AG04450 (cell line): ENCODE data around the gene ADCK2. TPM values are rescaled to one million over a fixed set of nuclear protein-coding genes. Genes with fewer than 3 reads are reported as not detected.

Experiments
- CTCF ChIA-PET: fragments of 300-600, 350-600 bp; formaldehyde crosslinking; extraction: SDS; loops from one replicate; lab custom pipeline; 2022; ENCODE audit warnings: antibody characterized with exemption, inconsistent platforms; lab: Charles Lee
- POLR2A ChIA-PET: fragments of 350-600 bp; formaldehyde crosslinking; extraction: SDS; loops from one replicate; lab custom pipeline; 2021; ENCODE audit warnings: antibody characterized with exemption, inconsistent platforms; lab: Yijun Ruan, JAX
- DNase-seq: peaks from one replicate; pipeline ENCODE4 v3.0.0-alpha.2; 2011; ENCODE audit warnings: low read depth, low spot score
- H3K27ac ChIP-seq: one replicate; pipeline ENCODE4 v1.5.1; 2012; ENCODE audit warnings: low read depth, low read length, control low read depth
- H3K27me3 ChIP-seq: one replicate; pipeline ENCODE4 v1.6.0; 2012; ENCODE audit warnings: low read length; ENCODE audit not compliant: control insufficient read depth, insufficient read depth
- H3K4me3 ChIP-seq: 2 replicates; pipeline ENCODE4 v1.5.1; 2011; ENCODE audit warnings: mild to moderate bottlenecking, low read depth, low read length, control low read depth
- H3K9me3 ChIP-seq: 2 replicates; pipeline ENCODE4 v1.5.1; 2012; ENCODE audit warnings: low read length; ENCODE audit not compliant: control insufficient read depth, insufficient read depth
- polyA plus RNA-seq: library from polyadenylated mRNA; depleted of rRNA; stranded (reverse); fragments of >200 nt; gene quantifications from 2 replicates; pipeline ENCODE4 v1.2.3, GENCODE V29; 2011
- TF ChIP-seq, protein P1 (sequence below): IDR thresholded peaks from 2 replicates; pipeline ENCODE4 v1.5.1; 2011; ENCODE audit warnings: low read depth, low read length, control low read depth, inconsistent platforms

Gene ADCK2
- polyA plus RNA-seq, 1 experiment: 8.2 TPM

DNA sequence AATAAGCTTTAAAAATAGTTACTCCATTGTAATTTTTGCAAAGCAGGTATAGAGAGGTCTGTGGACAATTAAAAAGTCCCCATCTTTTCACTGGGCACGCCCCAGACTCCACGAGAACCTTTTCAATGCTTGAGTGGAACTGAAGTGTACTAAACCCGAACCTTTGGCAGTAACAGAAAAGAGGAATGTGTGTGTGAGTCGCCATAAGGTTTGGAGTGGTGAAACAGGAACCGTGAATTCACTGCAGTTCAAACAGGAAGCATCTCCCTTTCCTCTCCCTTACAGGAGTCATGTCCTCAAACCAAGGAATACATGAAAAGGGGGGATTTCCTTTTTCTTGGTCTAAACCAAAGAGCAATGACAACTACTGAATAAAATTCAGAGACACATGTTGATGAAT lies 47.0 kb downstream of the ADCK2 start:
- TF ChIP-seq, protein P1, sequence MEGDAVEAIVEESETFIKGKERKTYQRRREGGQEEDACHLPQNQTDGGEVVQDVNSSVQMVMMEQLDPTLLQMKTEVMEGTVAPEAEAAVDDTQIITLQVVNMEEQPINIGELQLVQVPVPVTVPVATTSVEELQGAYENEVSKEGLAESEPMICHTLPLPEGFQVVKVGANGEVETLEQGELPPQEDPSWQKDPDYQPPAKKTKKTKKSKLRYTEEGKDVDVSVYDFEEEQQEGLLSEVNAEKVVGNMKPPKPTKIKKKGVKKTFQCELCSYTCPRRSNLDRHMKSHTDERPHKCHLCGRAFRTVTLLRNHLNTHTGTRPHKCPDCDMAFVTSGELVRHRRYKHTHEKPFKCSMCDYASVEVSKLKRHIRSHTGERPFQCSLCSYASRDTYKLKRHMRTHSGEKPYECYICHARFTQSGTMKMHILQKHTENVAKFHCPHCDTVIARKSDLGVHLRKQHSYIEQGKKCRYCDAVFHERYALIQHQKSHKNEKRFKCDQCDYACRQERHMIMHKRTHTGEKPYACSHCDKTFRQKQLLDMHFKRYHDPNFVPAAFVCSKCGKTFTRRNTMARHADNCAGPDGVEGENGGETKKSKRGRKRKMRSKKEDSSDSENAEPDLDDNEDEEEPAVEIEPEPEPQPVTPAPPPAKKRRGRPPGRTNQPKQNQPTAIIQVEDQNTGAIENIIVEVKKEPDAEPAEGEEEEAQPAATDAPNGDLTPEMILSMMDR: no peak
- CTCF ChIA-PET: no interaction called here
- POLR2A ChIA-PET: no interaction called here

DNA sequence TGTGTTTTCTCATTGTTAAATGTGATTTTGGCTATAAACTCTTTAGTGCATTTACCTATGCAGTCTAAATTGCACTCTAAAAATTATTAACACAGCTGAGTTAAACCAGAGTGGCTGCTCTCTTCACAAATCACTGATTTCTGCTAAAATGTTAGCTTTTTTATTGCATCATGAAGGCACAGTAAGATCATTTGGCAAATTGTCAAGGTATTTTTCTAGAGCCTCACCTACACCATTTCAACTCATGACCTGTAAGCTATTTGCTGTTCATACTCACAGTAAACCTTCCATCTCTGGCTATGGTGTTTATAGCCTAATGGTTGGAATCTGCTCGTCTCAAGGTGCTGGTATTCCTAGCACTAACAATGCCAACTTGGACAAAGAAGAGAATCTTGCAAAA lies 49.5 kb downstream of the ADCK2 start:
- POLR2A ChIA-PET: no interaction called here
- Histone ChIP-seq H3K4me3 (no peak overlapping the region), H3K9me3 (no peaks in the 10 kb centered on the region), H3K27ac (no peak overlapping the region), H3K27me3 (no peaks in the 10 kb centered on the region)
- TF ChIP-seq, protein P1: no peak
- CTCF ChIA-PET: no interaction called here
- DNase-seq: no peak

More for the DNA sequence above, 47.0 kb downstream of the ADCK2 start:
- no peak for DNase-seq
- Histone ChIP-seq H3K9me3 (no peaks in the 10 kb centered on the region), H3K27me3 (no peaks in the 10 kb centered on the region), H3K27ac (no peak overlapping the region), H3K4me3 (no peak overlapping the region)

DNA sequence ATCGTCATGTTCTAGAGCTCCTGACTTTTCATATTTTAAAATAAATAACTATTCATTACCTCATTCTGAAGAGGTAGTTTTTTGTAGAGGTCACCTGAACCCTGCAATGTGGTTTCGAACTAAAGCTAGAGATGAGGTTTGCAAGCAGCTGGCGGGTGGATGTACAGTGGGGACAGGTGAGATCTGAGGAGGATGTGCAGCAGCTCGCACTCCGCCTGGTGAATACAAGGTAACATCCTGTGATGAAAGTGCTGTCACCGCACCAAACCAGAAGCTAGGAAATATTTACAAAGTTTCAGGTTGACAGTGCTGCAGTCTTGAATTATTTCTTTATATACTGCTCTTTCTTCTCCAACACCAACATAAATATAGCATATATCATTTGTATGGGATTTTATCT lies 50.3 kb downstream of the ADCK2 start:
- ChIA-PET POLR2A (no interaction called here), CTCF (no interaction called here)
- TF ChIP-seq, protein P1: no peak
- no peak overlapping the region for H3K27ac ChIP-seq
- no peaks in the 10 kb centered on the region for H3K9me3 ChIP-seq
- no peaks in the 10 kb centered on the region for H3K27me3 ChIP-seq
- no peak overlapping the region for H3K4me3 ChIP-seq
- DNase-seq: no peak

DNA sequence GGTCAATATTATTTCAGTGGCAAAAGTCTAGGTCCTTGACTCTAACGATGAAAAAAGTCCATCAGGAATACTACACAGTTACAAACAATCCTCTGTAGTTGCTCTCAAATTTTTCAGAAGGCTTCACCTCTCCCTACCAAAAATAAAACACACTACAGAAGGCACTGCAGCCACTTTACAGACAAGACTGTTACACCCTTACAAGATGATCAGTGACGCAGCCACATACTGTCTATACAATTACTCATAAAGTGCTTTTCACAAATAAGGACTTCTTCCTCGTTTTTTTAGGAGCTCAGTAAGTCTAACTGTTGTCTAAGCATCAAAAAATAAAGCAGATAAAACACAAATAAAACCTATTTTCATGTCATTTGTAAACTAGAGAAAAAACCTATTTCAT lies 50.8 kb downstream of the ADCK2 start:
- DNase-seq: no peak
- no peaks in the 10 kb centered on the region for H3K27me3 ChIP-seq
- H3K9me3 ChIP-seq: no peaks in the 10 kb centered on the region
- TF ChIP-seq, protein P1: no peak
- ChIA-PET POLR2A (no interaction called here), CTCF (no interaction called here)
- no peak overlapping the region for H3K4me3 ChIP-seq
- H3K27ac ChIP-seq: no peak overlapping the region

DNA sequence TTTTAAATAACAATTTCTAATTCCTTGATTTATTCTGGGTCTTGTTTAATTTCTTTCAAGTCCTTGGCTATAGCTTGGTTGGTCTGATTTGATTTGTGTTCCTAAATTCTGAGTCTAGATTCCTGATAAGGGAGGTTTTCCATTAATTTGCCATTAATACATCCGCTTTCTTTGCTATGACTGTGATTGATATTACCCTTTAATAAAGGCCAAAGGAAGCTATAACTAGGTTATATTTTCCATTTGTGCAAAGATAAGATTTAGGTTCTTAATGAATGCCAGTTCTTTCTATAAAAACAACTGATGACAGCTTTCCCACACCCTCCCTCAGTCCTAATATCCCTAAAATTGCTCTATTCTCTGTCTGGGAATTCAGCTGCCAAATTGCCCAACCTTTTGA lies 52.0 kb downstream of the ADCK2 start:
- Histone ChIP-seq H3K9me3 (no peaks in the 10 kb centered on the region), H3K27ac (no peak overlapping the region), H3K4me3 (no peak overlapping the region), H3K27me3 (no peaks in the 10 kb centered on the region)
- CTCF ChIA-PET: interaction anchor here (0.5 kb wide), 1 partner anchor 43 kb away, joined by 3 read pairs; no protein-coding TSS in a partner anchor
- TF ChIP-seq, protein P1: no peak
- POLR2A ChIA-PET: no interaction called here
- DNase-seq: no peak
